Hematopoietic multipotent progenitor cell (in vitro differentiated cells): ENCODE data around the gene INHBE. TPM values are rescaled to one million over a fixed set of nuclear protein-coding genes. Genes with fewer than 3 reads are reported as not detected.
"Not testable (repeated sequence)": the region's sequence is repeated elsewhere in the genome, so short reads cannot be mapped to it uniquely, and the experiment has no call there.

ENCODE experiments used
- DNase-seq, 3 donors: peaks; one replicate each; pipeline ENCODE4 v3.0.0-alpha.2; 2011 to 2015; ENCODE audit warnings: low read depth in 2 of 3, low spot score in 2 of 3
- small RNA-seq: library from RNA; depleted of rRNA; stranded (forward); fragments of <200 nt; gene quantifications from one replicate; pipeline ENCODE3, GENCODE V24; 2012
- total RNA-seq: library from RNA; depleted of rRNA; stranded (reverse); fragments of >200 nt; gene quantifications from one replicate; pipeline ENCODE4 v1.2.3, GENCODE V29; 2012

INHBE gene
- total RNA-seq, 1 donor: not detected

- peak in 2 of 3 donors; percentile 33 to 48 for DNase-seq
Observed at GRCh38 chr12:57491393-57492280, 36.5 kb downstream of the INHBE start.

GRCh38 chr12:57495051-57495701, 40.1 kb downstream of the INHBE start:
- DNase-seq: not testable (repeated sequence)

- DNase-seq: no peak
Observed at GRCh38 chr12:57496822-57497221, 41.7 kb downstream of the INHBE start.

GRCh38 chr12:57497223-57498131, 42.4 kb downstream of the INHBE start:
- DNase-seq: no peak

- no peak for DNase-seq
Observed at GRCh38 chr12:57498132-57498502, 43.0 kb downstream of the INHBE start.

GRCh38 chr12:57498571-57498970, 43.5 kb downstream of the INHBE start:
- no peak for DNase-seq

- DNase-seq: no peak
Observed at GRCh38 chr12:57500213-57500612, 45.1 kb downstream of the INHBE start.

- not testable (repeated sequence) for DNase-seq
Observed at GRCh38 chr12:57502311-57502969, 47.3 kb downstream of the INHBE start.

- not testable (repeated sequence) for DNase-seq
Observed at GRCh38 chr12:57506541-57506940, 51.4 kb downstream of the INHBE start.

Small RNA genes within 50 kb of the gene (small RNA-seq; reads per million reads assigned to genes)
- not detected for gene RNU6-879P

Other genes with a start within 250 kb of the INHBE start
- not detected for gene NXPH4, start 238.5 kb upstream of the INHBE start, total RNA-seq
- gene SHMT2, start 225.6 kb upstream of the INHBE start, total RNA-seq: 334 TPM
- 1.1 TPM for gene STAC3, start 204.1 kb upstream of the INHBE start, total RNA-seq
- 35.8 TPM for gene R3HDM2, start 24.3 kb upstream of the INHBE start, total RNA-seq
- gene INHBC, start 20.5 kb upstream of the INHBE start, total RNA-seq: 0.27 TPM
- 0.27 TPM for gene GLI1, start 4.5 kb downstream of the INHBE start, total RNA-seq
- 125 TPM for gene ARHGAP9, start 24.6 kb downstream of the INHBE start, total RNA-seq
- 81.3 TPM for gene MARS1, start 32.8 kb downstream of the INHBE start, total RNA-seq
- gene DDIT3, start 65.2 kb downstream of the INHBE start, total RNA-seq: 29.4 TPM
- 24.5 TPM for gene MBD6, start 67.5 kb downstream of the INHBE start, total RNA-seq
- gene DCTN2, start 91.9 kb downstream of the INHBE start, total RNA-seq: 117 TPM
- gene KIF5A, start 94.7 kb downstream of the INHBE start, total RNA-seq: 1.3 TPM
- 10.0 TPM for gene PIP4K2C, start 135.9 kb downstream of the INHBE start, total RNA-seq
- gene DTX3, start 149.5 kb downstream of the INHBE start, total RNA-seq: 32.9 TPM
- 1.3 TPM for gene ARHGEF25, start 156.1 kb downstream of the INHBE start, total RNA-seq
- gene B4GALNT1, start 177.9 kb downstream of the INHBE start, total RNA-seq: 0.81 TPM
- gene OS9, start 238.8 kb downstream of the INHBE start, total RNA-seq: 268 TPM